Heart right ventricle (tissue), 16 donors: ENCODE data around the gene ZCCHC14. TPM values are rescaled to one million over a fixed set of nuclear protein-coding genes. Genes with fewer than 3 reads are reported as not detected.
"Not testable (repeated sequence)": the region's sequence is repeated elsewhere in the genome, so short reads cannot be mapped to it uniquely, and the experiment has no call there.

Experiments used
- ATAC-seq, 8 donors: fragments of 200-7000 bp; cut with Tn5 transposase; one replicate each; pipeline ENCODE4 v1.9.1; 2020; ENCODE audit warnings: mild to moderate bottlenecking in 8 of 8, moderate library complexity in 8 of 8, moderate number of reproducible peaks in 1 of 8
- DNase-seq, 2 donors: peaks; one replicate each; pipeline ENCODE4 v3.0.0-alpha.2; 2020
- H3K27ac ChIP-seq, 10 donors: fragments of 200-600 bp; sonication (generic) in 2 of 10; one replicate each; pipeline versions ENCODE4 v1.5.0 to v1.8.0; 2020 to 2022; ENCODE audit warnings: mild to moderate bottlenecking in 3 of 10
- H3K27me3 ChIP-seq, 7 donors: fragments of 200-600 bp; one replicate each; pipeline ENCODE4 v1.8.0; 2021 to 2022; ENCODE audit warnings: mild to moderate bottlenecking in 2 of 7
- H3K36me3 ChIP-seq, 9 donors: fragments of 200-600 bp; sonication (generic) in 1 of 9; one replicate each; pipeline versions ENCODE4 v1.5.0 to v1.8.0; 2020 to 2022; ENCODE audit warnings: mild to moderate bottlenecking in 2 of 9
- H3K4me1 ChIP-seq, 9 donors: fragments of 200-600 bp; sonication (generic) in 1 of 9; one replicate each; pipeline versions ENCODE4 v1.5.0 to v1.8.0; 2020 to 2022; ENCODE audit warnings: mild to moderate bottlenecking in 4 of 9
- H3K4me3 ChIP-seq, 10 donors: fragments of 200-600 bp; sonication (generic) in 2 of 10; one replicate each; pipeline versions ENCODE4 v1.5.0 to v1.8.0; 2020 to 2022; ENCODE audit warnings: mild to moderate bottlenecking in 7 of 10, moderate library complexity in 2 of 10
- H3K9me3 ChIP-seq, 11 donors: fragments of 200-600 bp in 10 of 11; sonication (generic) in 2 of 11; one replicate each; pipeline versions ENCODE4 v1.5.0 to v1.8.0; 2013 to 2022; ENCODE audit warnings: mild to moderate bottlenecking in 2 of 11, control low read depth in 1 of 11, moderate library complexity in 1 of 11
- CTCF ChIP-seq, 9 donors: fragments of 200-600 bp; sonication (generic) in 2 of 9; IDR thresholded peaks; one replicate each; pipeline versions ENCODE4 v1.5.0 to v1.8.0; 2021 to 2022; ENCODE audit warnings: antibody characterized with exemption in 9 of 9, mild to moderate bottlenecking in 5 of 9, moderate library complexity in 1 of 9
- WGBS, 2 donors: extraction: QIAGEN DNeasy Blood & Tissue Kit; methylation state at CpG; one replicate each; pipeline ENCODE4 v1.1.7; 2013; ENCODE audit warnings: inconsistent platforms in 1 of 2; 5-methylcytosine and 5-hydroxymethylcytosine counted together
- intact Hi-C, 10 donors: fragments of 100-400 bp; cut with DNase I; formaldehyde crosslinking; loops; one replicate each; pipeline versions ENCODE4 v1.11.1 to v1.14.2; 2022
- polyA plus RNA-seq, 2 donors: library from polyadenylated mRNA; stranded (reverse); fragments of 200-250 nt; gene quantifications; one replicate each; pipeline ENCODE4 v1.2.3, GENCODE V29; 2013
- total RNA-seq, 10 donors: library from RNA; stranded (reverse); fragmentation: NEBNext Ultra II Directional in 3 of 10; extraction: Animal tissue kit (Norgen Biotek cat#: 25700) in 3 of 10; gene quantifications; one replicate each; pipeline versions ENCODE4 v1.2.1 to v1.2.4, GENCODE V29; 2021 to 2023
- donor health status: Arrhythmogenic right ventricular cardiomyopathy.
- donor health status: ischemic (EF 13 %, LVEDD 7.1; RV severe dilation, severe dysfunction).
- donor health status: healthy with polysubstance abuse.
- donor health status: DM: no; HTN: yes; CAD: no.
- donor health status: DM: no; HTN: no; CAD: no.
- donor health status: ischemic (EF 25% LVEDD 6.9; RV normal size, moderate dysfunction).
- donor health status: ischemic (EF 25% LVEDD 5.7; RV mildly dilated, moderate dysfunction).
- donor health status: healthy.
- donor health status: DM: yes; HTN: yes; CAD: no.
- donor health status: Ischemic cardiomyopathy.
- donor health status: ischemic (EF 35%, LVEDD 5.7; RV mildly dilated, moderate dysfunction).
- donor health status: nonischemic (EF 11% LVEDD 7.7; RV severe dilation, severe dysfunction).
- donor health status: DM: yes; HTN: yes; CAD: no.
- donor health status: PGD.
- donor health status: ischemic (EF 29% LVEDD 5.4; RV normal size, mild dysfunction).
- donor health status: nonischemic (EF 23%, LVEDD 6.1; RV moderate dilation, normal function).

Gene ZCCHC14
- total and polyA plus RNA-seq, 12 donors, result 4.5 to 19.3 (median 15.7) TPM

- Histone ChIP-seq H3K4me3 (no peak overlapping the region), H3K9me3 (no peaks in the 10 kb centered on the region), H3K4me1 (peaks cover 0 to 35% (median 16%) of the 10 kb centered on the region in 9 donors), H3K27me3 (no peaks in the 10 kb centered on the region), H3K27ac (peak overlapping the region in 4 of 10 donors; percentile 23 to 82 (median 51)), H3K36me3 (no peaks in the 10 kb centered on the region)
- TF ChIP-seq CTCF (IDR thresholded peaks at IDR 0.05), result no peak
- ATAC-seq (no peak), DNase-seq (no peak)
- WGBS, 2 donors, result 68 to 81% methylated on average over 12 of the region's 12 CpGs
- intact Hi-C loops, result no loop called here
Measured at GRCh38 chr16:87516361-87516760, 23.5 kb upstream of the ZCCHC14 start.

GRCh38 chr16:87515475-87516330, 22.9 kb upstream of the ZCCHC14 start:
- H3K4me3 ChIP-seq, result no peak overlapping the region
- DNase-seq, result no peak

GRCh38 chr16:87509778-87510177, 17.0 kb upstream of the ZCCHC14 start:
- intact Hi-C loops, H3K27me3 ChIP-seq, ATAC-seq, H3K36me3 ChIP-seq, H3K9me3 ChIP-seq, DNase-seq, H3K4me3 ChIP-seq, H3K27ac ChIP-seq: not testable (repeated sequence)
- 93 to 96% methylated on average over 4 of the region's 4 CpGs for WGBS, 2 donors
- peaks cover 0 to 27% (median 19%) of the 10 kb centered on the region in 9 donors for H3K4me1 ChIP-seq

More at GRCh38 chr16:87515475-87516330, 22.9 kb upstream of the ZCCHC14 start:
- WGBS, 2 donors, result 76 to 84% methylated on average over 19 of the region's 19 CpGs
- no peaks in the 10 kb centered on the region for H3K27me3 ChIP-seq
- peak overlapping the region in 3 of 10 donors; percentile 27 to 82 (median 75) for H3K27ac ChIP-seq
- H3K4me1 ChIP-seq, result peaks cover 0 to 35% (median 16%) of the 10 kb centered on the region in 9 donors
- no peaks in the 10 kb centered on the region for H3K9me3 ChIP-seq
- intact Hi-C loops, result no loop called here
- no peaks in the 10 kb centered on the region for H3K36me3 ChIP-seq
- no peak for TF ChIP-seq CTCF (IDR thresholded peaks at IDR 0.05)
- no peak for ATAC-seq

GRCh38 chr16:87507351-87508069, 14.7 kb upstream of the ZCCHC14 start:
- ATAC-seq, result peak; percentile 42 to 71 (median 62)
- Histone ChIP-seq H3K36me3 (no peaks in the 10 kb centered on the region), H3K4me1 (peaks cover 0 to 27% (median 19%) of the 10 kb centered on the region in 9 donors), H3K9me3 (no peaks in the 10 kb centered on the region), H3K27me3 (peaks cover 0 to 4% (median 0%) of the 10 kb centered on the region in 7 donors), H3K27ac (peak overlapping the region in 8 of 10 donors; percentile 5 to 71 (median 50)), H3K4me3 (peak overlapping the region in 6 of 10 donors; percentile 16 to 30 (median 26))
- 33 to 43% methylated on average over 25 of the region's 25 CpGs for WGBS, 2 donors
- intact Hi-C loops, result no loop called here
- no peak for DNase-seq
- no peak for TF ChIP-seq CTCF (IDR thresholded peaks at IDR 0.05)
